ENCODE measurements around the gene PRKAR1B. TPM values are rescaled to one million over a fixed set of nuclear protein-coding genes. Genes with fewer than 3 reads are reported as not detected.

The PRKAR1B gene
- total RNA-seq, 1 experiment from 2014 or later: 62.0 TPM

GRCh38 chr7:601036-601594 lies 126.0 kb downstream of the PRKAR1B start:
- in situ Hi-C loops (cut with HindIII; ENCODE audit: low pct_unique_long_range_greater_than_20kb, low sequenced_read_pairs) (no loop called here), intact Hi-C loops (cut with micrococcal nuclease; ENCODE audit: unreplicated experiment) (no loop called here)
- H3K9me3 ChIP-seq (ENCODE audit: control insufficient read depth, insufficient read depth, low read depth, low read length): no peaks in the 10 kb centered on the region
- no peak overlapping the region for H3K4me3 ChIP-seq (ENCODE audit: low read depth in 2 of 2, low read length in 2 of 2)
- DNase-seq (ENCODE audit: low read depth, low spot score) (no peak), ATAC-seq (no peak)
- TF ChIP-seq POLR2AphosphoS5 (IDR thresholded peaks at IDR 0.05; ENCODE audit: low read depth, low read length) (no peak), SIN3A (IDR thresholded peaks at IDR 0.05; ENCODE audit: borderline replicate concordance, insufficient read depth, low read depth, low read length) (no peak), CTCF (IDR thresholded peaks at IDR 0.05) (no peak), TCF7L2 (IDR thresholded peaks at IDR 0.05; ENCODE audit: low read depth, low read length) (no peak), REST (IDR thresholded peaks at IDR 0.05; ENCODE audit: insufficient read depth in 1 of 2, low read depth in 2 of 2, low read length in 1 of 2) (no peak)
- BruUV-seq (replicated peaks): no TSS peak
- CTCF ChIA-PET: no interaction called here
- H3K27me3 ChIP-seq (ENCODE audit: control insufficient read depth, insufficient read depth, low read length): no peaks in the 10 kb centered on the region
- no peaks in the 10 kb centered on the region for H3K36me3 ChIP-seq (ENCODE audit: control insufficient read depth, insufficient read depth, low read length)
- POLR2A ChIA-PET: no interaction called here
- H3K27ac ChIP-seq (ENCODE audit: low read length): no peak overlapping the region
- H3K4me1 ChIP-seq (ENCODE audit: control insufficient read depth, insufficient read depth, low read length): no peaks in the 10 kb centered on the region; the same call in 1 of the 2 replicates

- POLR2A ChIA-PET: no interaction called here
- no peak for ATAC-seq
- BruUV-seq (replicated peaks): no TSS peak
- Histone ChIP-seq H3K27me3 (ENCODE audit: control insufficient read depth, insufficient read depth, low read length) (no peaks in the 10 kb centered on the region), H3K4me3 (ENCODE audit: low read depth in 2 of 2, low read length in 2 of 2) (no peak overlapping the region), H3K9me3 (ENCODE audit: control insufficient read depth, insufficient read depth, low read depth, low read length) (no peaks in the 10 kb centered on the region), H3K27ac (ENCODE audit: low read length) (no peak overlapping the region), H3K36me3 (ENCODE audit: control insufficient read depth, insufficient read depth, low read length) (no peaks in the 10 kb centered on the region), H3K4me1 (ENCODE audit: control insufficient read depth, insufficient read depth, low read length) (no peaks in the 10 kb centered on the region; the same call in 1 of the 2 replicates)
- in situ Hi-C loops (cut with HindIII; ENCODE audit: low pct_unique_long_range_greater_than_20kb, low sequenced_read_pairs): no loop called here
- DNase-seq (ENCODE audit: low read depth, low spot score): no peak
- intact Hi-C loops (cut with micrococcal nuclease; ENCODE audit: unreplicated experiment): no loop called here
- TF ChIP-seq CTCF (IDR thresholded peaks at IDR 0.05) (no peak), SIN3A (IDR thresholded peaks at IDR 0.05; ENCODE audit: borderline replicate concordance, insufficient read depth, low read depth, low read length) (no peak), TCF7L2 (IDR thresholded peaks at IDR 0.05; ENCODE audit: low read depth, low read length) (no peak), POLR2AphosphoS5 (IDR thresholded peaks at IDR 0.05; ENCODE audit: low read depth, low read length) (no peak), REST (IDR thresholded peaks at IDR 0.05; ENCODE audit: insufficient read depth in 1 of 2, low read depth in 2 of 2, low read length in 1 of 2) (no peak)
- CTCF ChIA-PET: no interaction called here
Measured at GRCh38 chr7:600149-601035, 126.7 kb downstream of the PRKAR1B start.
